Endothelial cell of umbilical vein (primary cell): ENCODE measurements around the gene NCOA7. TPM values are rescaled to one million over a fixed set of nuclear protein-coding genes. Genes with fewer than 3 reads are reported as not detected.

Source experiments
- BruUV-seq: library from RNA; stranded (reverse); fragments of 400-500 nt; replicated peaks from 2 replicates; lab custom pipeline; 2021; lab: Mats Ljungman, UMichigan
- CTCF ChIA-PET: fragments of 300-600, 350-600 bp; sonication (Branson Sonifier 250); formaldehyde crosslinking; loops from one replicate; lab custom pipeline; 2021; ENCODE audit warnings: antibody characterized with exemption, inconsistent platforms; lab: Charles Lee
- POLR2A ChIA-PET: fragments of 300-600, 350-600 bp; sonication (Branson Sonifier 250); formaldehyde crosslinking; loops from one replicate; lab custom pipeline; 2021; ENCODE audit warnings: antibody characterized with exemption, inconsistent platforms; lab: Charles Lee
- DNase-seq: peaks from one replicate; pipeline ENCODE4 v3.0.0-alpha.2; 2011; ENCODE audit warnings: low read depth, low spot score
- FAIRE-seq: peaks from 2 replicates; lab custom pipeline; 2011; peaks lifted over from hg19 to GRCh38; lab: Jason Lieb, UNC
- H2AFZ ChIP-seq: 2 replicates; pipeline ENCODE4 v1.6.0; 2012; ENCODE audit warnings: low read depth, low read length, control low read depth, inconsistent platforms
- H3K27ac ChIP-seq: 2 replicates; pipeline ENCODE4 v1.5.1; 2011; ENCODE audit warnings: low read depth, mild to moderate bottlenecking, control low read depth, low read length, moderate library complexity; ENCODE audit not compliant: insufficient read depth
- H3K27me3 ChIP-seq, 2 experiments: 2 replicates each; pipeline versions ENCODE4 v1.6.0 to v1.6.1; 2011; ENCODE audit warnings: low read length in 2 of 2, mixed read lengths in 1 of 2; ENCODE audit not compliant: control insufficient read depth in 2 of 2, insufficient read depth in 2 of 2
- H3K36me3 ChIP-seq, 2 experiments: 2 replicates in 1 of 2; 3 replicates in 1 of 2; pipeline ENCODE4 v1.5.1; 2011; ENCODE audit warnings: low read length in 2 of 2, mild to moderate bottlenecking in 1 of 2, moderate library complexity in 1 of 2; ENCODE audit not compliant: control insufficient read depth in 2 of 2, insufficient read depth in 2 of 2; ENCODE audit errors: extremely low read depth in 1 of 2
- H3K4me1 ChIP-seq: 3 replicates; pipeline ENCODE4 v1.5.1; 2011; ENCODE audit warnings: mild to moderate bottlenecking, low read length; ENCODE audit not compliant: control insufficient read depth, insufficient read depth; ENCODE audit errors: extremely low read depth
- H3K4me2 ChIP-seq: 2 replicates; pipeline ENCODE4 v1.6.1; 2011; ENCODE audit warnings: low read length, control low read depth, mixed read lengths; ENCODE audit not compliant: insufficient read depth
- H3K4me3 ChIP-seq, 3 experiments: fragments of 200-600 bp in 1 of 3; sonication (generic), shearing (Covaris generic) in 1 of 3; replicated peaks in 1 of 3; 2 replicates each; pipeline ENCODE4 v1.5.1; 2011 to 2016; ENCODE audit warnings: control low read depth in 3 of 3, low read length in 3 of 3, mild to moderate bottlenecking in 2 of 3, inconsistent platforms in 1 of 3, low read depth in 1 of 3, moderate library complexity in 1 of 3; ENCODE audit not compliant: insufficient read depth in 1 of 3
- H3K79me2 ChIP-seq: 2 replicates; pipeline ENCODE4 v1.6.0; 2012; ENCODE audit warnings: low read length, inconsistent platforms; ENCODE audit not compliant: control insufficient read depth, insufficient read depth
- H3K9ac ChIP-seq: replicated peaks from 2 replicates; pipeline ENCODE3; 2011; ENCODE audit warnings: low read length, control low read depth; ENCODE audit not compliant: insufficient read depth; ENCODE audit errors: extremely low read depth
- H3K9me1 ChIP-seq: replicated peaks from 3 replicates; pipeline ENCODE4 v1.6.0; 2011; ENCODE audit warnings: mild to moderate bottlenecking, low read length; ENCODE audit not compliant: control insufficient read depth, insufficient read depth; ENCODE audit errors: extremely low read depth
- H3K9me3 ChIP-seq: replicated peaks from 2 replicates; pipeline ENCODE4 v1.5.1; 2012; ENCODE audit warnings: low read length, inconsistent platforms; ENCODE audit not compliant: control insufficient read depth, insufficient read depth
- H4K20me1 ChIP-seq: replicated peaks from 2 replicates; pipeline ENCODE3; 2011; ENCODE audit warnings: mild to moderate bottlenecking, low read length; ENCODE audit not compliant: control insufficient read depth, insufficient read depth; ENCODE audit errors: extremely low read depth
- CTCF ChIP-seq, 2 donors: IDR thresholded peaks; 1 replicate in 1 of 2; 2 replicates in 1 of 2; pipeline ENCODE4 v1.5.1; 2011; ENCODE audit warnings: low read length in 2 of 2, mild to moderate bottlenecking in 2 of 2, moderate library complexity in 2 of 2, control low read depth in 1 of 2, inconsistent platforms in 1 of 2, low read depth in 1 of 2; ENCODE audit not compliant: insufficient read depth in 1 of 2; ENCODE audit errors: extremely low read depth in 1 of 2
- EZH2 ChIP-seq: IDR thresholded peaks from 2 replicates; pipeline ENCODE4 v1.6.1; 2012; ENCODE audit warnings: borderline replicate concordance, low read depth, mild to moderate bottlenecking, moderate library complexity, low read length, inconsistent platforms; ENCODE audit not compliant: severe bottlenecking
- FOS ChIP-seq: IDR thresholded peaks from 2 replicates; pipeline ENCODE4 v1.6.1; 2011; ENCODE audit warnings: mild to moderate bottlenecking, low read length, moderate library complexity, borderline replicate concordance; ENCODE audit not compliant: insufficient read depth
- GATA2 ChIP-seq: IDR thresholded peaks from 2 replicates; pipeline ENCODE4 v1.7.0; 2011; ENCODE audit warnings: low read depth, mild to moderate bottlenecking, moderate library complexity, mixed read lengths, low read length; ENCODE audit not compliant: insufficient read length, insufficient read depth
- JUN ChIP-seq: IDR thresholded peaks from 2 replicates; pipeline ENCODE4 v1.6.1; 2011; ENCODE audit warnings: borderline replicate concordance, low read depth; ENCODE audit not compliant: insufficient read length, insufficient read depth
- MAX ChIP-seq: IDR thresholded peaks from 2 replicates; pipeline ENCODE4 v1.6.1; 2011; ENCODE audit not compliant: insufficient read depth, insufficient read length
- MYC ChIP-seq: IDR thresholded peaks from one replicate; pipeline ENCODE4 v1.6.1; 2011; ENCODE audit warnings: mild to moderate bottlenecking, low read depth, low read length
- POLR2A ChIP-seq: IDR thresholded peaks from 2 replicates; pipeline ENCODE4 v1.6.1; 2012; ENCODE audit warnings: low read depth, mild to moderate bottlenecking, control low read depth, low read length
- POLR2AphosphoS5 ChIP-seq: IDR thresholded peaks from 2 replicates; pipeline ENCODE4 v1.6.1; 2012; ENCODE audit warnings: low read depth, mild to moderate bottlenecking, control low read depth, low read length, moderate library complexity; ENCODE audit not compliant: insufficient read depth
- dilution Hi-C: fragments of 300-500 bp; cut with MboI; formaldehyde crosslinking; loops from one replicate; pipeline ENCODE4 v1.15.0; 2019; ENCODE audit warnings: low sequenced_read_pairs; ENCODE audit not compliant: extremely low pct_ligation_motif_present
- intact Hi-C: fragments of 100-400 bp; cut with micrococcal nuclease; formaldehyde crosslinking; loops from one replicate; pipeline ENCODE4 v1.10.0; 2022
- polyA plus RNA-seq, 4 experiments: library from polyadenylated mRNA; depleted of rRNA in 3 of 4; stranded (reverse) in 3 of 4; unstranded in 1 of 4; fragments of >200 nt; gene quantifications; 2 replicates each; pipeline versions ENCODE4 v1.2.1 to v1.2.3, GENCODE V29; 2011 to 2012; ENCODE audit warnings: missing spikeins in 1 of 4
- total RNA-seq: library from RNA; stranded (reverse); gene quantifications from 2 replicates; pipeline ENCODE4 v1.2.3, GENCODE V29; 2021

Gene NCOA7
- total and polyA plus RNA-seq, 2 donors (not counting 3 experiments of a cell fraction or from before 2014, with no cell fraction given) = 27.7 to 71.2 TPM

GRCh38 chr6:125765944-125766343 is 24.8 kb upstream of the NCOA7 start:
- H3K9me3 ChIP-seq = no peaks in the 10 kb centered on the region
- no TSS peak for BruUV-seq
- no peaks in the 10 kb centered on the region for H3K79me2 ChIP-seq
- FAIRE-seq (no peak), DNase-seq (no peak)
- intact Hi-C loops (no loop called here), dilution Hi-C loops (loop anchor here (10.0 kb wide), 1 partner anchor 451 kb away; no protein-coding TSS in a partner anchor)
- H3K9me1 ChIP-seq = no peaks in the 10 kb centered on the region
- H3K9ac ChIP-seq = no peak overlapping the region
- H3K27ac ChIP-seq = no peak overlapping the region
- no peaks in the 10 kb centered on the region for H4K20me1 ChIP-seq
- no peak overlapping the region for H3K4me3 ChIP-seq
- no peaks in the 10 kb centered on the region for H3K4me1 ChIP-seq
- H3K36me3 ChIP-seq = no peaks in the 10 kb centered on the region
- no peak overlapping the region for H2AFZ ChIP-seq
- H3K4me2 ChIP-seq = no peak overlapping the region
- POLR2A ChIA-PET = no interaction called here
- CTCF ChIA-PET = interaction anchor here (0.9 to 7.1 kb wide), 5 partner anchors 9 to 895 kb away, joined by 3 to 114 read pairs (median 6); partner anchors contain the start of gene TPD52L1
- peaks cover 0 to 22% of the 10 kb centered on the region in 2 experiments for H3K27me3 ChIP-seq
- TF ChIP-seq POLR2AphosphoS5 (no peak), EZH2 (no peak), MAX (no peak), MYC (no peak), FOS (no peak), CTCF (IDR thresholded peaks at IDR 0.05; ENCODE audit: extremely low read depth in 1 of 2, insufficient read depth in 1 of 2, low read depth in 1 of 2, low read length in 2 of 2) (no peak), POLR2A (no peak), JUN (no peak), GATA2 (no peak)
